ENCODE measurements around the gene VRK1.

DNA sequence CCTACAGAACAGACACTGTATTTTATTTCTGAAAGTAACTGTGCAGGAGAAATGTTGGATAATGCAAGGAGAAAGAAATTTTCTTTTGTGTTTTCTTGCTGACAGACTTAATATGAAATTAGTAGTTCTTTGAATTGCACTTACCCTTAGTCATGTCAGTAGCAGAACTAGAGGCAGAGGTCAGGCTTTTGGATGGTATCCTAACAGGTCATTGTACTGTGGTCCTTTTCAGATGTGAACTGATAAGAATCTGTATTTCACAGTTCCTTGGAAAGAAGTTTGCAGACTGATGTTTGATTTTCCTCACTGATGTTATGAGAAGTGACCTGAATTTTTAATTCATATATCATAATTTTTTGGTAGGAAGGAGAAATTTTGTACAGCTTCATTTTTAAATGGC, 46.0 kb downstream of the VRK1 start:
- TF ChIP-seq, protein P1, sequence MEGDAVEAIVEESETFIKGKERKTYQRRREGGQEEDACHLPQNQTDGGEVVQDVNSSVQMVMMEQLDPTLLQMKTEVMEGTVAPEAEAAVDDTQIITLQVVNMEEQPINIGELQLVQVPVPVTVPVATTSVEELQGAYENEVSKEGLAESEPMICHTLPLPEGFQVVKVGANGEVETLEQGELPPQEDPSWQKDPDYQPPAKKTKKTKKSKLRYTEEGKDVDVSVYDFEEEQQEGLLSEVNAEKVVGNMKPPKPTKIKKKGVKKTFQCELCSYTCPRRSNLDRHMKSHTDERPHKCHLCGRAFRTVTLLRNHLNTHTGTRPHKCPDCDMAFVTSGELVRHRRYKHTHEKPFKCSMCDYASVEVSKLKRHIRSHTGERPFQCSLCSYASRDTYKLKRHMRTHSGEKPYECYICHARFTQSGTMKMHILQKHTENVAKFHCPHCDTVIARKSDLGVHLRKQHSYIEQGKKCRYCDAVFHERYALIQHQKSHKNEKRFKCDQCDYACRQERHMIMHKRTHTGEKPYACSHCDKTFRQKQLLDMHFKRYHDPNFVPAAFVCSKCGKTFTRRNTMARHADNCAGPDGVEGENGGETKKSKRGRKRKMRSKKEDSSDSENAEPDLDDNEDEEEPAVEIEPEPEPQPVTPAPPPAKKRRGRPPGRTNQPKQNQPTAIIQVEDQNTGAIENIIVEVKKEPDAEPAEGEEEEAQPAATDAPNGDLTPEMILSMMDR (conservative IDR thresholded peaks at IDR 0.05; ENCODE audit: low read length) = no peak
- no peak for TF ChIP-seq EZH2phosphoT487 (IDR thresholded peaks at IDR 0.05; ENCODE audit: borderline replicate concordance, low read depth, low read length)
